Activated CD4-positive, alpha-beta T cell treated with anti-CD3 and anti-CD28 coated beads for 4 hours (primary cell): Measurements from ENCODE around the gene TANGO6.

ENCODE experiments used
- DNase-seq, 2 donors: peaks; one replicate each; pipeline ENCODE4 v3.0.0-alpha.2; 2020

Gene TANGO6

DNA sequence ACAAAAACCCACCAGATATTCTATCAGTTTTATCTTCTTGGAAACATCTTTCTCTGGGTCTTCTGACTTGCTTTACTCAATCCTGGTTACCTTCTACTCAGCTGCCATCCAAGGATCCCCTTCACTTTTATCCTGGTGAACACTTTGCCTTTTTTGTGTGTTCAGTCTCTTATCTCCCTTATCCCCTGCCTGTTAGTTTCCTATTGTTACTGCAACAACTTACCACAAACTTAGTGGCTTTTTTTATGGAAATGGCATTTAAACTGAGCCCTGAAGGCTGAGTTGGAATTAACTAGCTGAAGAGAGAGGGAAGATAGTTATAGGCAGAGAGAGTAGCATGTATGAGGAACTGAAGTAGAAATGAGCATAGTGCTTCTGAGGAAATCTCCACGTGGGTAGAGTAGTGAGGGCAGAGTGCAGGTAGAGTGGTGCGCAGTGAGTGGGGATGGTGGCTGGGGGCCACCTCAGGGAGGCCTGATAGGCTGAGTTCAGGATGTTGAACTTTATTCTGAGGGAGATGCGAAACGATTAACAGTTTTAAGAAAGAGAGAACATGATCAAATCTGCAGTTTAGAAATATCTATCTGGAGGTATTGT is 26.3 kb downstream of the TANGO6 start:
- DNase-seq: no peak

- DNase-seq: no peak
Observed at GRCh38 chr16:68873635-68874471, 30.5 kb downstream of the TANGO6 start.

DNA sequence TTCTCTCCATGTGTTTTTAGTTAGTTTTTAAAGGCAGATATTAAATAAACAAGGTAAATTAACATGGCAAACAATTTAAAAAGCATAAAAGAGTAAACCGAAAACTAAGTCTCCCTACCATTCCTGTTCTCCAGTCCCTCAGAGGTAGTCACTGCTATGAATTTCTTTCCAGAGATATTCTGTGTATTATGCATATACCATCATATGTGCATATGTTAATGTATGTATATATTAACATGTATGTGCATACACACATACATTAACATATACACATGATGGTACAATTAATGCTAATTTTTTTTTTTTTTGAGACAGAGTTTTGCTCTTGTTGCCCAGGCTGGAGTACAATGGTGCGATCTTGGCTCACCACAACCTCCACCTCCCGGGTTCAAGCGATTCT is 32.5 kb downstream of the TANGO6 start:
- DNase-seq: no peak

DNA sequence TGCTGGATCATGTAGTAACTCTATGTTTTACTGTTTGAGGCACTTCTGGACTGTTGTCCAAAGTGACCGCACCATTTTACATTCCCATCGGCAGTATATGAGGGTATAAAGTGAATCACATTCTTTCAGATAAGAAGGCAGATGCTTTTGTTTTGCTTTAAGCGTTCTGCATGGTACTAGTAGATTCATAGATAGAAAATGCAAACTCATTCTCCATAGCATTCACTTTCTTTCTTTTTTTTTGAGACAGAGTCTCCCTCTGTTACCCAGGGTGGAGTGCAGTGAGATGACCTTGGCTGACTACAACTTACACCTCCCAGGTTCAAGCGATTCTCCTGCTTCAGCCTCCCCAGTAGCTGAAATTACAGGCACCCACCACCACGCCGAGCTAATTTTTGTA is 40.4 kb downstream of the TANGO6 start:
- no peak for DNase-seq

DNA sequence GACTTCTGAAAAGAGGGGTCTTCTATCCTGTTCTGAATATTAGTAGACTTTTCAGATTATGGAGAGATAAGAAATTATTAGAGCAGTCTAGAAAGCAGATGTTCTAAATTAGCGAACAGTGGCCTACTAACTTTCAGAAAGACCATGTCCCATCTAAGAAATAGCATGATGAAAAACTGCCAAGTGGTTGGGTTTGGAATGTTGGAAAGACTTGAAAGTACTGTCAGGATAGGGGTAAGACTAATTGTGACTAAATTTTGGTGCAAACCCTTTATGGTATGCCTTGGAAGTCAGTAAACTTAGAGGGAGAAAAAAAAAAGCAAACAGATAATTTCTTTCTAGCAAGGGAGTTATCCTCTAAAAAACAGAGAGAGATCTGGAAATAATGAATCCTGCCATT is 41.1 kb downstream of the TANGO6 start:
- no peak for DNase-seq

DNA sequence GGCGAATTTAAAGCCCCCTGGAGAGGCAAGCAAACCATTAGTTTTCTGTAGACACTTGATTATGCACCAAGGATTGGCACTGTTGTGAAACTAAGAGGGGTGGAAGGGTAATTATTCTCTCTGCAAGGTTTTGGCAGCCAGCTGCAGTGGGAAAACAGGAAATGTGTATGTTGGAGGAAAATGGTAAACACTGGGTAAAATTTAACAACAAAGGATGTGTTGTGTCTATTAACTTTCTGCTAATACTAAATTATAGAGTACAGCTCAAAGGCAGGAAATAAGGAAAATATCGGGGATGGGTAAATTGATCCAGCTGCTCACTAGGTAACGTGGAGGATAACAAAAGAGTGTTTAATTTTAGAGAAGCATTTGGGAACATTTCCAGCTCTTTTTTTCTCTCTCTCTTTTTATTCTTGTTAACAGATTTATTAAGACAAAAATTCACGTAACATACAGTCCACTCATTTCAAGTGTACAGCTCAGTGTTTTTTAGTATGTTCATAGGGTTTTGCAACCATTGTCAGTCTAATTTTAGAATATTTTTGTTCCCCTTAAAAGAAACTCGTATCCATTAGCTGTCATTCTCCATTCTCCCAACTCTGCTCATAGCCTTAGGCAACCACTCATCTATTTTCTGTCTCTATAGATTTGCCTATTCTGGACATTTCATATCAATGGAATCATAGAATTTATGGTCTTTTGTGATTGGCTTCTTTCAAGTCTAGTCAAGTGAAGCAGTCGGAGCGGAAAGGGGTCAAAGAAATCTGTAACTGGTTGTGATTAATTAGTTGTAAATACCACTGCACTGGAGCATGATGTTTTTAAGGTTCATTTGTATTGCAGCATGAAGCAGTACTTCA is 41.8 kb downstream of the TANGO6 start:
- DNase-seq: no peak

DNA sequence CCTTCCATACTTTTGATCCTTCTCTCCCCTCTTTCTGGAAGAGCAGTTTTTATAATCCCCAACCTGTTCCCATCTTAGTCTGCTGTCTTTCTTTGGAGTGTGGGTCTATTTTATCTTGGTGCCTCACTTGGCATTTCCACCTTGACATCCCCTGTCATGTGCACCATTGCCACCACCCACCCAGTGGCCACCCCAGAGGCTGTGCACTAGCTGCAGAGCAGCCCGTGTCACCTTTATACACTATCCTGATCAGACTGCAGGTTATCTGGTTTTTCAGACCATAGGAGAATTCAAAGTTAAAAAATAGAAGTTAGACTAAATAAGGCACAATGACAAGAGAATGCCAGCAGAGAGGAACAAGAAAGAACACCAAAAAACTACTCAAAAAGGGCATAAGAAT is 43.8 kb downstream of the TANGO6 start:
- DNase-seq: no peak

GRCh38 chr16:68889508-68890150 is 46.3 kb downstream of the TANGO6 start:
- no peak for DNase-seq

- no peak for DNase-seq
Observed at GRCh38 chr16:68892214-68892613, 48.9 kb downstream of the TANGO6 start.

GRCh38 chr16:68892898-68893297 is 49.6 kb downstream of the TANGO6 start:
- DNase-seq: no peak

DNA sequence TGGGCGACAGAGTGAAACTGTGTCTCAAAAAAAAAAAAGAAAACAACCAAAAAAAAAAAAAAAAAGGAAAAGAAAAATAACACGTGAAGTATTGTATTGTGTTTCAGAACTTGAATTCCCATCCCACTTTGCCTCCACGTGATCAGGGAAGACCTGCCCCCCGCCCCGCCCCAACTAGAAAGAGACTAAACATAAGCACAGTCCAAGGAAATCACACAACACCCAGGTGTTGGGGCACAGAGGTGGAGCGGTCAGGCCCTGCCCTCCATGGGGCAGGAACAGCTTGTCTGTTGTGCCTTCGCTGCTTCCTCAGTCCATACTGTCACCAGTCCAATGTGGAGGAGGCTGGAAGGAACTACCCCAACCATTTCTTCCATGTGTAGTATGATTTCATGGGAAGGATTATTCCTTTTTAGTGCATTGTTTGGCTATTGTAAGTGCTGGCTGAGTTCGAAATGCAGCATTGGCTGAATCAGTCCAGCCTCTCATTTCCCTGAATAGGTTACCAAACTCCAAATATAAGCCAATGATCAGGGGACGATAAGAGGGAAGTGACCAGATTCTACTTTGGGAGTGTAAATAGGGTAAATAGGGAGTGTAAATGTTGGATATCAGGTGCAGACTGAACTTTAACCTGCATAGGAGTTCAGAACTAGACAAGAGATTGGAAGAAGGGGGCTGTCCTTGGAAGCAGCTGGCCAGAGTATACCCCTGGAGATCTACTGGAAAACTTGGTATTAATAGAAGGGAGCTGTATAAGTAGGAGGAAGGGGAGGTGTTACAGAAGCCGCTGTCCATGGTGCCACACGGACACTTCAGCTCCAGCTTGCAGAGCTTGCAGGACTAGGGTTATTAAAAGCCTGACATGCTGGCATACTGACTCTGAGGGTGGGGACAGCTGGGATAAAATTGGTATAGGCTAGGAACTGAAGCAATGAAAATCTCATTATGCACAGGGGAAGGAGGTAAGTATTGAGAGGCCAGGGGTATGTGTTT is 50.7 kb downstream of the TANGO6 start:
- DNase-seq: no peak

- DNase-seq: no peak
Observed at GRCh38 chr16:68894714-68895113, 51.4 kb downstream of the TANGO6 start.

DNA sequence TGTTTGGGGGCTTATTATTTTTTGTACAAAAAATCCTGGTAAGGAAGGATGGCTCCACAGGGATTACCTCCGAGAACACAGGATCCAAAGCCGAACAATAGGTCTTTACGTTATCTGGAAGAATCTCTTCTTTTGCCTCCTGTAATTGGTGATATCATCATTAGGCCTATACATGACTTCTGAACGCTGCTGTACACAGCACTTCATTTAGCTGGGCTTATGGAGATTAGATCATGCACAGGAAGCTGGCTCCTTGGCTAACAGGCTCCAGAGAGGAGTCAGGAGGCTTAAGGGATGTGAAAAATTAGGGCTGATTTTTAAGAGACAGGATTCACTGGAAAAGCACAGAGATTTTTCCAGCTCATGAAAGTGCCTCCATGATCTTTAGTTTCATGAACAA is 54.7 kb downstream of the TANGO6 start:
- no peak for DNase-seq

- DNase-seq: no peak
Observed at GRCh38 chr16:68900009-68900408, 56.7 kb downstream of the TANGO6 start.

DNA sequence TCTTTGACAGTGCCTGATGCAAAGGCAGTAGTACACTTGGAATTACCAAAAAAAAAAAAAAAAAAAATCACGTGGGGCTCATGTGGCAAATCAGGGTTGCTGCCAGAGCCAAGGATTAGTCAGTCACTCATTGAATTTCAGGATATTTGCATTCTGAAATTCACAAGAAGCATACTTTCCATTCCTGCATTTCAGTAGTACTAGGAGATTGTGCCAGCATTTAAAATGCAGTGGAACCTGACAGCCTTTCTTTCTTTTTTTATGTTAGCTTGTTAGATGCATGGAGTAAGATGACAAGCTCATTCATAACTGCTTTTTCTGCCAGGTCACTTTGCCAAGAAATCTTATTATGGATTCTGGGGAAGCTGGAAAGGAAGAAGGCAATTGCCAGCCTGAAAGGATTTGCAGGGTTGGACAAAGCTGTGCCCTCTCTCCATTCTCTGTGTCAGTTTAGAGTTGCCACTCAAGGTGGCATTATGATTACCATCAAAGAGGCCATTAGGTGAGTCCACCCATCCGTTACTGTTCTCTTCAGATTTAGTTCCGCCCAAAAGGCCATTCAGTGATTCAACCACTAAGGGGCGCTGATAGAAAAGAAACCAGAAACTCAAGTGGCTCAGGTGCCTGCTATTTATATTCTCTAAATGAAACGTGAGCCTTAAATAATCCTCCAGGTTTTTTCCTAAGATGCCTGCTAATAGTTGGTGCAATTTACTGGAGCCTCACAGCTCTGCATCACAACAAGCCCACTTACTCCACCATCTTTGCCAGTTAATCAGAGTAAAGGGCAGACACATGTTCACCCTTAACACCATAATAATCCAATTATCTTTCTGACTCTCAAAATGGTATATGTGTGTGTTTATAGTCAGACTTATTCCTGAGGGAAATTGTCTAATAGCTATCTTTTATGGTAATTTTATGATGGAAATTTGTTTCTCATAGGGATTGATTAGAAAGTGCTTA is 59.0 kb downstream of the TANGO6 start:
- no peak for DNase-seq

DNA sequence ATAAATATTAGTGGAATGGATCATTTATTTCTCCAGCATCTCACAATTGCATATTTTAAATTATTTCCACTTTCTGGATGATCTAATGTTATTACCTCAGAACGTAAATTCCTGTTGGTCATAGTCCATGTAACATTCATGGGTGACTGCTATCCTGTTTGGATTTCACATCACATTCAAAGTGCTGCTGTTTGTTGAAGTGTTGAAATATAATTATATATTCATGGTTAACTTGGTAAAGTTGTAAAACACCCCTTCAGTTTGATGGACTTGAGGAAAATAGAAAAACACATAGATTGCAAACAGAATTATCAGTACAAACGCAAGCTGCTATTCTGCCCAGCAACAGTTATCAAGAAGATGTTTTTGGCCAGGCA is 59.6 kb downstream of the TANGO6 start:
- DNase-seq: no peak

DNA sequence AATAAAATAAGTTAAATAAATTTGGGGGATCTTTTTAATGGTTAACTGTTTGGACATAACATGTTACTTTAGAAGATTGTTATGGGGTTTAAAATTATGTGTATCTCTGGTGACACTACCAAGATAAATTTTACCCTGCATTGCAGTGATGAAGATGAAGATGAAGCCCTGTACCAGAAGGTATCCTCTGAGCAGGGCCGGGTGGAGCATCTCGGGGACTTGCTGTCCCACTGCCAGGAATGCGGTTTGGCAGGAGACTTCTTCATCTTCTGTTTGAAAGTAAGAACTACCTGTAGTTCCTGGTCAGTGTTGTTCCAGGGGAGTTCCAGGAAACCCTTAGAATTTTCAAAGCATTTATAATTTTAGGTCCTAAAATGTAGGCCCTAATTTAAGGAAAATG is 64.0 kb downstream of the TANGO6 start:
- no peak for DNase-seq

DNA sequence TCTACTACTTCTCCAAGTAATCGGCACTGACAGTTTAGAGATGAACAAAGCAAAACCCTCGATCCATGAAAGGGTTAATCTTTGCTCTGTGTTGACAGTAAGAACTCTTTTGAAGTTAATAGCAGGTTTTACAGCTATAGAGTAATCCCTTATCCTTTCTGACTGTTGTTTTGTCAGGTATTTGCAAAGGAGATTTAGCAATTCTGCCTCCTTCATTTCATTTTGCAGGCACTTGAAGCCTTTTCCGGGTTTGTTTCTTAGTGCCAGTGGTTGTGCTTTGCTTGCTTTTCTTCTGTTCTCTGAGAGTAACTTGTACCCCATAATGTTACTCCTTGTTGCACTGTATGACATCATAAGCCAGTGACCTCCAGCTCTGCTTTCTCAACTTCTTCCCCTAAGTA is 64.5 kb downstream of the TANGO6 start:
- DNase-seq: no peak

GRCh38 chr16:68909099-68909733 is 65.9 kb downstream of the TANGO6 start:
- no peak for DNase-seq

- no peak for DNase-seq
Observed at GRCh38 chr16:68910051-68910450, 66.7 kb downstream of the TANGO6 start.
